ENCODE results near the gene CIC. TPM values are rescaled to one million over a fixed set of nuclear protein-coding genes. Genes with fewer than 3 reads are reported as not detected.

The CIC gene
- total RNA-seq, 1 experiment from 2014 or later: 75.5 TPM

GRCh38 chr19:42284591-42285341 is 15.7 kb downstream of the CIC start:
- TF ChIP-seq CTCF (IDR thresholded peaks at IDR 0.05; ENCODE audit: unreplicated experiment): no peak
- no peak for DNase-seq
- H3K4me1 Mint-ChIP-seq (ENCODE audit: low read depth, unreplicated experiment): peaks cover 12% of the 10 kb centered on the region
- peak overlapping the region; percentile 10 for H3K27ac Mint-ChIP-seq (ENCODE audit: unreplicated experiment)
- H3K36me3 Mint-ChIP-seq (ENCODE audit: insufficient read depth, unreplicated experiment): peaks cover 54% of the 10 kb centered on the region
- H3K9me3 Mint-ChIP-seq (ENCODE audit: low read depth, unreplicated experiment): no peaks in the 10 kb centered on the region
- H3K4me3 Mint-ChIP-seq (ENCODE audit: low read depth, unreplicated experiment): peak overlapping the region; percentile 69
- no peaks in the 10 kb centered on the region for H3K27me3 Mint-ChIP-seq (ENCODE audit: unreplicated experiment)
- CTCF ChIA-PET: interaction anchor here (1.2 kb wide), 1 partner anchor 38 kb away, joined by 4 read pairs; no protein-coding TSS in a partner anchor
- BruUV-seq (replicated peaks): no TSS peak
- intact Hi-C loops (cut with micrococcal nuclease; ENCODE audit: unreplicated experiment): loop anchor here (10.0 kb wide), 1 partner anchor 160 kb away; no protein-coding TSS in a partner anchor

- no TSS peak for BruUV-seq (replicated peaks)
- H3K9me3 Mint-ChIP-seq (ENCODE audit: low read depth, unreplicated experiment): no peaks in the 10 kb centered on the region
- intact Hi-C loops (cut with micrococcal nuclease; ENCODE audit: unreplicated experiment): loop anchor here (10.0 kb wide), 1 partner anchor 161 kb away; no protein-coding TSS in a partner anchor
- H3K4me1 Mint-ChIP-seq (ENCODE audit: low read depth, unreplicated experiment): peaks cover 10% of the 10 kb centered on the region
- H3K27me3 Mint-ChIP-seq (ENCODE audit: unreplicated experiment): no peaks in the 10 kb centered on the region
- TF ChIP-seq CTCF (IDR thresholded peaks at IDR 0.05; ENCODE audit: unreplicated experiment): no peak
- H3K4me3 Mint-ChIP-seq (ENCODE audit: low read depth, unreplicated experiment): peak overlapping the region; percentile 69
- H3K27ac Mint-ChIP-seq (ENCODE audit: unreplicated experiment): no peak overlapping the region
- CTCF ChIA-PET: interaction anchor here (1.2 kb wide), 1 partner anchor 39 kb away, joined by 4 read pairs; no protein-coding TSS in a partner anchor
- DNase-seq: no peak
- peaks cover 53% of the 10 kb centered on the region for H3K36me3 Mint-ChIP-seq (ENCODE audit: insufficient read depth, unreplicated experiment)
Measured at GRCh38 chr19:42285541-42285941, 16.5 kb downstream of the CIC start.

GRCh38 chr19:42285988-42286348 is 16.9 kb downstream of the CIC start:
- CTCF ChIA-PET: no interaction called here
- BruUV-seq (replicated peaks): no TSS peak
- peaks cover 53% of the 10 kb centered on the region for H3K36me3 Mint-ChIP-seq (ENCODE audit: insufficient read depth, unreplicated experiment)
- H3K27me3 Mint-ChIP-seq (ENCODE audit: unreplicated experiment): no peaks in the 10 kb centered on the region
- no peaks in the 10 kb centered on the region for H3K9me3 Mint-ChIP-seq (ENCODE audit: low read depth, unreplicated experiment)
- intact Hi-C loops (cut with micrococcal nuclease; ENCODE audit: unreplicated experiment): loop anchor here (10.0 kb wide), 1 partner anchor 161 kb away; no protein-coding TSS in a partner anchor
- peaks cover 10% of the 10 kb centered on the region for H3K4me1 Mint-ChIP-seq (ENCODE audit: low read depth, unreplicated experiment)
- no peak for TF ChIP-seq CTCF (IDR thresholded peaks at IDR 0.05; ENCODE audit: unreplicated experiment)
- H3K4me3 Mint-ChIP-seq (ENCODE audit: low read depth, unreplicated experiment): no peak overlapping the region
- DNase-seq: no peak
- no peak overlapping the region for H3K27ac Mint-ChIP-seq (ENCODE audit: unreplicated experiment)

GRCh38 chr19:42286349-42287016 is 17.4 kb downstream of the CIC start:
- no peak overlapping the region for H3K27ac Mint-ChIP-seq (ENCODE audit: unreplicated experiment)
- no TSS peak for BruUV-seq (replicated peaks)
- CTCF ChIA-PET: no interaction called here

More at GRCh38 chr19:42286349-42287016, 17.4 kb downstream of the CIC start:
- peaks cover 49% of the 10 kb centered on the region for H3K36me3 Mint-ChIP-seq (ENCODE audit: insufficient read depth, unreplicated experiment)
- no peaks in the 10 kb centered on the region for H3K27me3 Mint-ChIP-seq (ENCODE audit: unreplicated experiment)
- no peaks in the 10 kb centered on the region for H3K9me3 Mint-ChIP-seq (ENCODE audit: low read depth, unreplicated experiment)
- H3K4me1 Mint-ChIP-seq (ENCODE audit: low read depth, unreplicated experiment): peaks cover 14% of the 10 kb centered on the region
- DNase-seq: no peak
- H3K4me3 Mint-ChIP-seq (ENCODE audit: low read depth, unreplicated experiment): no peak overlapping the region
- TF ChIP-seq CTCF (IDR thresholded peaks at IDR 0.05; ENCODE audit: unreplicated experiment): no peak
- intact Hi-C loops (cut with micrococcal nuclease; ENCODE audit: unreplicated experiment): loop anchor here (10.0 kb wide), 1 partner anchor 162 kb away; no protein-coding TSS in a partner anchor

All from Calu3 (cell line).